HUES64 (cell line): ENCODE results near the gene USP48. TPM values are rescaled to one million over a fixed set of nuclear protein-coding genes. Genes with fewer than 3 reads are reported as not detected.
"Not testable (repeated sequence)": the region's sequence is repeated elsewhere in the genome, so short reads cannot be mapped to it uniquely, and the experiment has no call there.

ENCODE experiments used
- H3K27ac ChIP-seq: 2 replicates; pipeline ENCODE4 v1.7.0; 2013; ENCODE audit warnings: low read depth, low read length, inconsistent platforms
- H3K27me3 ChIP-seq: 2 replicates; pipeline ENCODE4 v1.6.1; 2013; ENCODE audit warnings: mild to moderate bottlenecking, low read length; ENCODE audit not compliant: insufficient read depth
- H3K36me3 ChIP-seq: 2 replicates; pipeline ENCODE4 v1.6.1; 2013; ENCODE audit warnings: mild to moderate bottlenecking, low read length; ENCODE audit not compliant: insufficient read depth
- H3K4me1 ChIP-seq: 2 replicates; pipeline ENCODE4 v1.6.1; 2013; ENCODE audit warnings: mild to moderate bottlenecking, low read length, moderate library complexity; ENCODE audit not compliant: insufficient read depth
- H3K4me3 ChIP-seq: 2 replicates; pipeline ENCODE4 v1.5.1; 2013; ENCODE audit warnings: mild to moderate bottlenecking, low read length, moderate library complexity
- H3K9ac ChIP-seq: 2 replicates; pipeline ENCODE4 v1.6.1; 2013; ENCODE audit warnings: mild to moderate bottlenecking, low read depth, low read length
- H3K9me3 ChIP-seq: 2 replicates; pipeline ENCODE4 v1.6.1; 2013; ENCODE audit warnings: low read depth, low read length; ENCODE audit not compliant: insufficient read depth
- WGBS: fragments of 150-250, 120-280 bp; methylation state at CpG from one replicate; pipeline ENCODE4 v1.1.7; 2013; ENCODE audit warnings: missing lambda C conversion rate; 5-methylcytosine and 5-hydroxymethylcytosine counted together
- polyA plus RNA-seq, 2 experiments: library from polyadenylated mRNA; stranded (reverse); fragments of 50-300 nt; gene quantifications; one replicate each; pipeline ENCODE4 v1.2.3, GENCODE V29; 2013

The USP48 gene
- polyA plus RNA-seq (2013, experiment 1 of 2), result 37.7 TPM
- 42.2 TPM for polyA plus RNA-seq (2013, experiment 2 of 2)

GRCh38 chr1:21782868-21783678 lies at the start of gene USP48:
Gene USP48, minus strand, starts transcription at chr1:21783149. Its CDS starts 192 bp downstream, at chr1:21782957.
- Histone ChIP-seq H3K27me3 (no peaks in the 10 kb centered on the region), H3K4me3 (peak within 1 kb of the TSS; percentile 80), H3K36me3 (no peaks in the 10 kb centered on the region), H3K4me1 (no peaks in the 10 kb centered on the region), H3K27ac (peak within 1 kb of the TSS; percentile 99), H3K9me3 (0 out of 2 replicates have a peak, but pooled peaks cover 2% of the 10 kb centered on the region), H3K9ac (peak within 1 kb of the TSS; percentile 97)
- WGBS, result under 1% methylated on average over 82 of the region's 82 CpGs

- 95% methylated on average over 14 of the region's 14 CpGs for WGBS
- Histone ChIP-seq H3K4me3 (no peak overlapping the region), H3K27me3 (no peaks in the 10 kb centered on the region), H3K4me1 (no peaks in the 10 kb centered on the region), H3K27ac (no peak overlapping the region), H3K36me3 (peaks cover 91% of the 10 kb centered on the region), H3K9ac (no peak overlapping the region), H3K9me3 (peaks cover 10% of the 10 kb centered on the region; the same call in 1 of the 2 replicates)
Observed at GRCh38 chr1:21831454-21831970, 48.6 kb upstream of the USP48 start.

- no peak overlapping the region for H3K27ac ChIP-seq
- WGBS, result 96% methylated on average over 23 of the region's 23 CpGs
- no peak overlapping the region for H3K4me3 ChIP-seq
- peaks cover 92% of the 10 kb centered on the region for H3K36me3 ChIP-seq
- no peaks in the 10 kb centered on the region for H3K27me3 ChIP-seq
- H3K4me1 ChIP-seq, result no peaks in the 10 kb centered on the region
- no peak overlapping the region for H3K9ac ChIP-seq
- H3K9me3 ChIP-seq, result peaks cover 10% of the 10 kb centered on the region; the same call in 1 of the 2 replicates
Observed at GRCh38 chr1:21830792-21831453, 48.0 kb upstream of the USP48 start.

- Histone ChIP-seq H3K9me3 (peaks cover 7% of the 10 kb centered on the region; the same call in 1 of the 2 replicates), H3K4me3 (no peak overlapping the region), H3K27me3 (no peaks in the 10 kb centered on the region), H3K9ac (no peak overlapping the region), H3K4me1 (no peaks in the 10 kb centered on the region), H3K36me3 (peaks cover 87% of the 10 kb centered on the region), H3K27ac (no peak overlapping the region)
- WGBS, result 92% methylated on average over 17 of the region's 17 CpGs
Observed at GRCh38 chr1:21829294-21829693, 46.3 kb upstream of the USP48 start.

GRCh38 chr1:21828506-21829210 lies 45.7 kb upstream of the USP48 start:
- no peak overlapping the region for H3K4me3 ChIP-seq
- peaks cover under 1% of the 10 kb centered on the region; the same call in 1 of the 2 replicates for H3K9me3 ChIP-seq
- no peaks in the 10 kb centered on the region for H3K4me1 ChIP-seq
- H3K36me3 ChIP-seq, result peaks cover 81% of the 10 kb centered on the region
- 94% methylated on average over 28 of the region's 28 CpGs for WGBS
- no peak overlapping the region for H3K27ac ChIP-seq
- no peaks in the 10 kb centered on the region for H3K27me3 ChIP-seq
- H3K9ac ChIP-seq, result no peak overlapping the region

GRCh38 chr1:21828075-21828474 lies 45.1 kb upstream of the USP48 start:
- H3K9me3 ChIP-seq, result no peaks in the 10 kb centered on the region

GRCh38 chr1:21827141-21827679 lies 44.3 kb upstream of the USP48 start:
- Histone ChIP-seq H3K4me3 (no peak overlapping the region), H3K4me1 (no peaks in the 10 kb centered on the region), H3K27ac (no peak overlapping the region), H3K9ac (no peak overlapping the region), H3K9me3 (no peaks in the 10 kb centered on the region), H3K36me3 (peaks cover 67% of the 10 kb centered on the region), H3K27me3 (no peaks in the 10 kb centered on the region)
- whole genome bisulfite sequencing, result 100% methylated on average over 3 of the region's 5 CpGs

More at GRCh38 chr1:21828075-21828474, 45.1 kb upstream of the USP48 start:
- Histone ChIP-seq H3K9ac (no peak overlapping the region), H3K4me1 (no peaks in the 10 kb centered on the region), H3K27me3 (no peaks in the 10 kb centered on the region), H3K27ac (no peak overlapping the region), H3K4me3 (no peak overlapping the region), H3K36me3 (peaks cover 75% of the 10 kb centered on the region)
- WGBS, result 97% methylated on average over 13 of the region's 13 CpGs

GRCh38 chr1:21826694-21827093 lies 43.7 kb upstream of the USP48 start:
- not testable (repeated sequence) for H3K27me3 ChIP-seq, H3K27ac ChIP-seq, H3K9me3 ChIP-seq, H3K4me3 ChIP-seq, H3K4me1 ChIP-seq, H3K9ac ChIP-seq
- 97% methylated on average over 10 of the region's 10 CpGs for WGBS
- H3K36me3 ChIP-seq, result peaks cover 66% of the 10 kb centered on the region

- WGBS, result 91% methylated on average over 6 of the region's 7 CpGs
- H3K36me3 ChIP-seq, result peaks cover 55% of the 10 kb centered on the region
- H3K4me3 ChIP-seq, result no peak overlapping the region
Observed at GRCh38 chr1:21825393-21825792, 42.4 kb upstream of the USP48 start.

GRCh38 chr1:21824926-21825325 lies 42.0 kb upstream of the USP48 start:
- 92% methylated on average over 2 of the region's 2 CpGs for WGBS
- Histone ChIP-seq H3K36me3 (peaks cover 51% of the 10 kb centered on the region), H3K27ac (no peak overlapping the region), H3K9ac (no peak overlapping the region), H3K27me3 (no peaks in the 10 kb centered on the region), H3K9me3 (no peaks in the 10 kb centered on the region), H3K4me1 (no peaks in the 10 kb centered on the region), H3K4me3 (no peak overlapping the region)

More at GRCh38 chr1:21825393-21825792, 42.4 kb upstream of the USP48 start:
- no peaks in the 10 kb centered on the region for H3K9me3 ChIP-seq
- H3K9ac ChIP-seq, result no peak overlapping the region
- H3K27me3 ChIP-seq, result no peaks in the 10 kb centered on the region
- H3K27ac ChIP-seq, result no peak overlapping the region
- no peaks in the 10 kb centered on the region for H3K4me1 ChIP-seq
